GM18499 (cell line): ENCODE data around the gene SH3PXD2B.
"Not testable (repeated sequence)": the region's sequence is repeated elsewhere in the genome, so short reads cannot be mapped to it uniquely, and the experiment has no call there.

Source experiments
- ATAC-seq: cut with Tn5 transposase; IDR thresholded peaks from one replicate; pipeline ENCODE4 v1.9.1; 2021; ENCODE audit warnings: moderate number of reproducible peaks; ENCODE audit not compliant: insufficient read depth, unreplicated experiment

Gene SH3PXD2B

DNA sequence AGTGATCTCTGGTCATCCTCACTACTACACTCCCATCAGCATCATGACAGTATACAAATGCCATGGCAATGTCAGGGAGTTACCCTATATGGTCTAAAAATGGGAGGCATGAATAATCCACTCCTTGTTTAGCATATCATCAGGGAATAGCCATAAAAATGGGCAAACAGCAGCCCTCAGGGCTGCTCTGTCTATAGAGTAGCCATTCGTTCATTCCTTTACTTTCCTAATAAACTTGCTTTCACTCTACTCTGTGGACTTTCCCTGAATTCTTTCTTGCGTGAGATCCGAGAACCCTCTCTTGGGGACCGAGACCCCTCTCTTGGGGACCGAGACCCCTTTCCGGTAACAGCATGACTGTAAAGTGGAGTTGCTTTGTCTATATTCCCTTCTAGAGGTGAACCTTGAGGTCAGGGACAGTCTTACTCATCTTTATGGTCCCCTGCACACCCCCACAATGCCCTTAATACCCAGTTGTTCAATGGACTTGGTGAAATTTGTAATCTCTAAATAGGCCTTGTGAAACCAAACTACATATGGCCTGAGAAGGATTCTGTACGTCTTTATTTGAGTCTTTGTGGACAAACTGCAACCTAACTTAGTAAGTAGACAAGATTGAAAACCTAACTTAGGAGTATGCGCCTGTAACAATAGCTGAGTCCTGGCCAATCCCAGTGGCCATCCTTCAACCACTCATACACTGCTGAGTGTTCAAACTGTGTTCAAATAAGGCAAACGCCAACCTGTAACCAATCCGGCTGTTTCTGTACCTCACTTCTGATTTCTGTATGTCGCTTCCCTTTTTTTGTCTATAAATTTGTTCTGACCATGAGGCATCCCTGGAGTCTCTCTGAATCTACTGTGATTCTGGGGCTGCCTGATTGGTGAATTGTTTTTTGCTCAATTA, 138.5 kb downstream of the SH3PXD2B start:
- no peak for ATAC-seq

DNA sequence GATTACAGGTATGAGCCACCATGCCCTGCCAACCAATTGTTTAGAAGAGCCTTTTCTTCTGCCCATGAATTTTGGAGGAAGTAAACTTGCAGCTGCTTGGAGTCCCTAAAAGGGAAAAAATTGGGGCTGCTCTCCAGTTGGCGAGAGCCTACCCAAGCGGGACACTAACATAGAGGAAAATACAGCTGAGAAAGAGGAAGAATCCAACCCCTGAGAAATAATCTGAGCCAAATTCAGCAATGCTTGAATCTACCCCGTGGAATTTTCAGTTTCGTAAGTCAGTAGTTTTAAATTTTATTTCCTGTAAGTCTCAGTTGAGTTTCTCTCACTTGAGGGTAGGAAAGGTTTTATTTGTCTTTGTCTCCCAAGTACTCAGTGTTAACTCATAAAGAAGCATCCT, 140.4 kb downstream of the SH3PXD2B start:
- ATAC-seq, result no peak

DNA sequence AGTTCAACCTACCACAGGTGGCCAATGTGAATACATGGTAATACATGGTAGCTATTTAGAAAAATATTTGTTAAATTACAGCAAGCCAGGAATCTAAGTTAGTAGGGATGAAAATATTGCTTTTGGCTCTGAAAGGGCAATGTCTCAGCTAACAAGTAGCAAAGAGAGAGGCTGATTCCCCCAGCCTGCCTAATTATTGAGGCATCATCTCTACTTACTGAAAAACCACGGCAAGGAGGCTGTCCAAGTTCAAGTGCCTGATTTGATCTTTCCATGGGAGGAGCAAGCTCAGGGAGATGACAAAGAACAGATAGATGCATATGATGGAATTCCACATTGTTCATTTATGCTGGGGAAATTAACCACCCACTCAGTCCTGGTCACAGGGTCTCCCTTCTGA, 142.0 kb downstream of the SH3PXD2B start:
- no peak for ATAC-seq

DNA sequence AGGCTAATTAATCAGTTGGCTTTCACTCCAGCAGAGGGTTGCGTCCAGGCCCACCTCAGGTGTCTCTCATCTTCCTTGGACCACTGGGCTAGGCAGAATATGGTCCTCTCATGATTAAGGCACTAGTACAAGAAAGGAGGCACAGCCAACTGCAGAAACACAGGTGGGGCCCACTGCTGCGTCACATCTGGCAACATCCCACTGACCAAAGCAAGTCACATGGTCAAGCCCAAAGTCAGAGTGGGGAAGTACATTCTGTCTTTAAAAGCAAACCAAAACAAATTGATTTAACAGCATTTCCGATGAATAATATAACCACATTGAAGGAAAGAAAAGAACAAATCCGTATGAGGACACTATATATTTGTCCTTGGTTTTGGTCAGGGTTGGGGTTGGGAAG, 142.7 kb downstream of the SH3PXD2B start:
- ATAC-seq, result no peak

DNA sequence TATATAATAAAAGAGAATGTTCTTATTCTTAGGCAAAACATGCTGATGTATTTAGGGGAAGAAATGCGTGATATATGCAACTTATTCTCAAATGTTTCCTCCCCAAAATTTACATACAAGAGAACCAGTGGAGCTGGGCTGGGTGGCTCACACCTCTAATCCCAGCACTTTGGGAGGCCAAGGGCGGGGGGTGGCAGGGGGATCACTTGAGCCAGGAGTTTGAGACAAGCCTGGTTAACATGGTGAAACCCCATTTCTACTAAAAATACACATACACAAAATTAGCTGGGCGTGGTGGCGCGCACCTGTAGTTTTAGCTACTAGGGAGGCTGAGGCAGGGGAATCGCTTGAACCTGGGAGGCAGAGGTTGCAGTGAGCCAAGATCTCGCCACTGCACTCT, 143.3 kb downstream of the SH3PXD2B start:
- no peak for ATAC-seq

DNA sequence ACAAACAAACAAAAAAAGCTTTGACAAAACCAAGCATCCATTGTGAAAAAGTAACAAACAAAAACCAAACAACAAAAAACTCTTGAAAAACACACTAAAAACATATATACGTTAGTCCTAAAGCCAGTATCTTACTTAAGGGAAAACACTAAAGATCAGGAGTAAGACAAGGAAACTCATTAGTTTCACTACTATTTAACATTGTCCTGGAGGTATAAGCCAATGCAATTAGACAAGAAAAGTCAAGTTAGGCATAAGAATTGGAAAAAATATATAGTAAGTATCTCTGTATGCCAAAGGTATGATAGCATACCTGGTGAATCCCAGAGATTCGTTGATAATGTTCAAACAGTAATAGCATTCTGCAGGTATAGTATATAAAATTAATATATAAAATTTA, 148.9 kb downstream of the SH3PXD2B start:
- no peak for ATAC-seq

DNA sequence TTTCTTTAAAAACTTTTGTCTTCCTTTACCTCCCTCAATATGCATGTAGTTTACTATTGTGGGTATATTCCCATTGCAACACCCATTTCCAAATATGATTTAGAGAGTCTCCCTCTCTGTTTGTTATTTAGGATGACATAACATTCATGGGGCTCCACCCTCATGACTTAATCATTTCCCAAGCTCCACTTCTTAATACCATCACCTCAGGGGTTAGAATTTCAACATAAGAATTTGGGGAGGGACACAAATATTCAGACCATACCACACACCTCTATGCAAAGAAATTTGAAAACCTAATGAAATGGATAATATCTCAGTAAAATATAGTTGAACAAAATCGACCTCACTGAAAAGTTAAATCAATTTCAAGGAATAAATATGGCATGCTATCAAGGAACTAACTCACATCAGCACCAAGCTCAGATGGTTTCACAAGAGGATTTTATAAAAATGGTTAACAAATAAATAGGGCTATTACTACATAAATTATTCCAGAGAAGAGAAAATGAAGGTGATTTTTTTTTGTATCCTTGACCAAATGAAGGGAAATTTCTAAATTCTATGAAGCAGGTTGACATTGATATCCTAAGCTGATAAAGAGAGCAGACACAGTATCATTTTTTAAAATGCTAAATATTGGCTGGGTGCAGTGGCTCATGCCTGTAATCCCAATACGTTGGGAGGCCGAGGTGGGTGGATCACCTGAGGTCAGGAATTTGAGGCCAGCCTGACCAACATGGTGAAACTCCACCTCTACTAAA, 150.6 kb downstream of the SH3PXD2B start:
- ATAC-seq, result no peak

DNA sequence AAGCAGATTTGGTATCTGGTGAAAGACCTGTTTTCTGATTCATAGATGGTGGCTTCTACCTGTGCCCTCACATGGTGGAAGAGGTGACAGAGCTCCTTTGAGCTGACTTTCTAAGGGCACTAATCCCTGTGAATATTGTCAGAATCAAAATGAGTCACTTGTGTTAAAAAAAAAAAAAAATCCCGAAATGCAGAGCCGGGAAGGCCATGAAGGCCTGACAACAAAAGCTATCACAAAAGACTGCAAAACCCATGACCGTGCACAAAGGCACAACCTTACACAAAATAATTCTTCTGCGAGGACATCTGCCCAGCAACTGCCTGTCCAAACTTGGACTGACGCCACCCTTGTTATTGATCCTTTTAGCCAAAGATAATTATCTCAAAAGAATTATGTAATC, 151.2 kb downstream of the SH3PXD2B start:
- ATAC-seq, result no peak

DNA sequence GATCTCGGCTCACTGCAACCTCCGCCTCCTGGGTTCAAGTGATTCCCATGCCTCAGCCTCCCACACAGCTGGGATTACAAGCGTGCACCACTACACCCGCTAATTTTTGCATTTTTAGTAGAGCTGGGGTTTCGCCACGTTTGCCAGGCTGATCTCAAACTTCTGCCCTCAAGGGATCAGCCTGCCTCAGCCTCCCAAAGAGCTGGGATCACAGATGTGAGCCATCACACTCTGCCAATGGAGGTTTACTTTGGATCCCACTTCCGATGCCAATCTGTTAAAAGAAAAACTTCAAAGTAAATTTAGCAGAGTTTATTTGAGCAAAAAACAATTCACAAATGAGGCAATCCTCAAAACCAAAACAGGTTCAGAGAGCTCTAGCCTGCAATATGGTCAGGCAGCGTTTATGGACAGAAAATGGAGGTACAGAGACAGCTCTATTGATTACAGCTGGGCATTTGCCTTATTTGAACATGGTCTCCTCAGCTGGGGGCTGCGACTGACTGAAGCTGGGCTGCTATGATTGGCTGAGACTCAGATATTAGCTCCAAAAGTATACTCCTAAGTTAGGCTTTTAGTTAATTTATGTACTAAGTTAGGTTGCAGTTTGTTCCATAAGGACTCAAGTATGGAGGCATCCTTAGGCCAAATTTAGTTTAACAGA, 152.1 kb downstream of the SH3PXD2B start:
- ATAC-seq, result no peak

DNA sequence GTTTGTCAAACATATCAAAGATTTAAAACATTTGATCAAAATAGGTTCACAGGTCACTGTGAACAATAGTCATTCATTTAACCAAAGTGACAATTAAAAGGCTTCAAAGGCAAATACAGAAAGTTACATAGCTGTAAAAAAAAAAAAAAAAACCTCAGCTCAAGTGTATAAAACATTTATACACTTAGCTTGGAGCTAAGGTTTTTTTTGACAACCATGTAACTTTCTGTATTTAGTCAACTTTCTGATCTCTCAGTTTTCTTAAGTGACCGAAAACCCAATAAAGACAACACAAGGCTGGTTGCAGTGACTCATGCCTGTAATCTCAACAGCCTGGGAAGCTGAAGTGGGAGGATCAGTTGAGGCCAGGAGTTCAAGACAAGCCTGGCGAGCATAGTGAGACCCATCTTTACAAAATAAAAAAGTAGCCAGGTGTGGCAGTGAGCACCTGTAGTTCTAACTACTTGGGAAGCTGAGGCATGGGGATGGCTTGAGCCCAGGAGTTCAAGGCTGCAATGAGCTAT, 154.3 kb downstream of the SH3PXD2B start:
- no peak for ATAC-seq

DNA sequence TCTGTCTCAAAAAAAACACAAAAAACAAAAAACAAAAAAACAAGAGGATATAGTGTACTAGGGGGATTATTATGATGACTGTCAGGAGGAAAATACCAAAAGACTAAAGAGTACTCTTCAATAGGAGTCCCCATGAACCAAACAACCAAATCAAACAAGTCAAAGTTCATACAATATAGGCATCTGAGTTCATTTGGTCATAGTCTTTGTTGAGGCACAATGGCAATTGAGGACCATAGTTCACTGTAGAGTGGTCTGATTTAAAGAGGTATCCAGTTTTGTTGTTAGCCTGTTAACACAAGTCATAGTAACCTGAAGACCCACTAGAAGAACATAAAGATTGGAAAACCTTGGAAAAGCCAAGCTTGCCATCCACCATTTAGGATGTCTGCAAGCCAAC, 159.5 kb downstream of the SH3PXD2B start:
- no peak for ATAC-seq

DNA sequence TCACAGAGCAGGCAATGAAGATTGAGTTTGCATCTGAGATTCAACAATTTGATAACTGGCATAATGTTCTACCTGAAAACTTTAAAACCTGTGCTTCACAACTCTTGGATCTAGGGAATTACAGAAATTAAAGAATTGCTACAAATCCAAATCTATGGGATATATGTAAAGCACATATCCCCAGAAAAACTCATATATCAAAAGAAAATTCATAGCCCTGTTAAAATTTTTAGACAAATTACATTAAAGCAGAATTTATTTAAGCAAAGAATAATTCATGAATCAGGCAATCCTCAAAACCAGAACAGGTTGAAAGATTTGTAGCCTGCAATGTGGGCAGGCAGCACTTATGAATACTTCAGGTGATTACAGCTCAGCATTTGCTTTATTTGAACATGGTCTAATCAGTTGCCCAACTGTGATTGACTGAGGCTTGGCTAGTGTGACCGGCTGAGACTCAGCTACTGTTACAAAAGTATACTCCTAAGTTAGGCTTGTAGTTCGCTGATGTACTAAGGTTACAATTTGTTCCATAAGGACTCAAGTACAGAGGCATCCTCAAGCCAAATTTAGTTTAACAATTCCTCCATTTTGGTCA, 160.5 kb downstream of the SH3PXD2B start:
- ATAC-seq, result no peak

DNA sequence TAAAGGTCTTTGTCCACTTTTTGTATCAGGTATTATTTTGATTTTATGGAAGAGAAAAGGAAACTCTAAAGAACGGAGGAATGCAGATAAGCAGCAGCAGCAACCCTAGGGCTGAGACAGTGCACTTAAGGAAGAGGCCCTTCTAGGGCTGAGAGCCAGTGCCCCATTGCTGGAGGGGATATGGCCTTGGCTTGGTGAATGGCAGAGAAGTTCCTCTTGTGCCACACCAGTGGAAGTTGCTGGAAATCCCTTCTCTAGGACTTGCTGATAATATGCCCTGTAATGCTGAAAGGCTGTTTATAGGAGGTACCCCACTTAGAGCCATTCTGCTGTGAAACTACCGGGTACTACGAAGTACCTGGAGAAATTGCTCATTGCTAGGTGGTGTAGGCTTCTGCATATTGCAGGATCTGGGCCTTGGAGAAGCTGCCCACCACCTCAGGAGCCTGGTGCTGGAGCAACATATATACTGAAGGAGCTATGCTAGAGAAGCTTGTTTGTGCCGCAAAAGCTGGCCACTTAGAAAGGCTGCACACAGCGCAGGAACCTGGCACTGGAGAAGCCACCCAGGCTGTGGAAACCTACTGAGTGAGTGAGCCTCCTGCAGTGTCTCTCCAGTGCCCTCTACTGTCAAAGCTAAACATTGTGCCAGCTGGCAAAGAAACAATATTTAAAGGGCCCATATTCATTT, 161.1 kb downstream of the SH3PXD2B start:
- ATAC-seq, result peak; percentile 73

DNA sequence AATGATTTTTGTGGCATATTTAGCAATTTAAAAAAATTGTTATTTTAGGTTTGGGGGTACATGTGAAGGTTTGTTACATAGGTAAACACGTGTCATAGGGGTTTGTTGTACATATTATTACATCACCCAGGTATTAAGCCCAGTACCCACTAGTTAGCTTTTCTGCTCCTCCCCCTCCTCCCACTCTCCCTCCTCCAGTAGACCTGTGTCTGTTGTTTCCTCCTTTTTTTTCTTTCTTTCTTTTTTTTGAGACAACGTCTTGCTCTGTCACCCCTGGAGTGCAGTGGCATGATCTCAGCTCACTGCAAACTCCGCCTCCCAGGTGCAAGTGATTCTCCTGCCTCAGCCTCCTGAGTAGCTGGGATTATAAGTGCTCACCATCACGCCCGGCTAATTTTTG, 162.5 kb downstream of the SH3PXD2B start:
- ATAC-seq, result not testable (repeated sequence)

DNA sequence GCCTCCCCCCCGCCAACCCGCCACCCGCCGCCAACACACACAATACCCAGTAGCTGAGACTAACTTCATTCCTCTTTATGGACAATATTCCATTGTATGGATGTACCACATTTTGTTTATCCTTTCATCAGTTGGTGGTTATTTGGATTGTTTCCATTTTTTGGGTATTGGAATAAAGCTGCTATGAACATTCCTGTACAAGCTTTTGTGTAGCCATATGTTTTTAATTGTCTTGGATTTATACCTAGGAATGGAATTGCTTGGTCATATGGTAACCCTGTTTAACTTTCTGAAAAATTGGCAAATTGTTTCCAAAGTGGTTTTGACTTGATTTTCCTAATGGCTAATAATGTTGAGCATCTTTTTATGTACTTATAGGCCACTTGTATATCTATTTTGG, 165.9 kb downstream of the SH3PXD2B start:
- ATAC-seq, result no peak

DNA sequence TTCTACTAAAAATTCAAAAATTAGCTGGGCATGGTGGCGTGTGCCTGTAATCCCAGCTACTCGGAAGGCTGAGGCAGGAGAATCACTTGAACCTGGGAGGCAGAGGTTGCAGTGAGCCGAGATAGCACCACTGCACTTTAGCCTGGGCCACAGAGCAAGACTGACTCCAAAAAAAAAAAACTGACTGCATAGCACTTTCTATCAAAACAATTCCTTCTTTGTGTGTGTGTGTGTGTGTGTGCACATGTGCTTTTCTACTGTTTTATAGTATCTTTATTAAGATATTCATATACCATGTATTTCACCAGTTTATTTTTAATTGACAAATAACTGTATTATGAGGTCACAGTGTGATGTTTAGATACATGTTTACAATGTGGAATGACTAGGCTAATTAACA, 167.2 kb downstream of the SH3PXD2B start:
- not testable (repeated sequence) for ATAC-seq

DNA sequence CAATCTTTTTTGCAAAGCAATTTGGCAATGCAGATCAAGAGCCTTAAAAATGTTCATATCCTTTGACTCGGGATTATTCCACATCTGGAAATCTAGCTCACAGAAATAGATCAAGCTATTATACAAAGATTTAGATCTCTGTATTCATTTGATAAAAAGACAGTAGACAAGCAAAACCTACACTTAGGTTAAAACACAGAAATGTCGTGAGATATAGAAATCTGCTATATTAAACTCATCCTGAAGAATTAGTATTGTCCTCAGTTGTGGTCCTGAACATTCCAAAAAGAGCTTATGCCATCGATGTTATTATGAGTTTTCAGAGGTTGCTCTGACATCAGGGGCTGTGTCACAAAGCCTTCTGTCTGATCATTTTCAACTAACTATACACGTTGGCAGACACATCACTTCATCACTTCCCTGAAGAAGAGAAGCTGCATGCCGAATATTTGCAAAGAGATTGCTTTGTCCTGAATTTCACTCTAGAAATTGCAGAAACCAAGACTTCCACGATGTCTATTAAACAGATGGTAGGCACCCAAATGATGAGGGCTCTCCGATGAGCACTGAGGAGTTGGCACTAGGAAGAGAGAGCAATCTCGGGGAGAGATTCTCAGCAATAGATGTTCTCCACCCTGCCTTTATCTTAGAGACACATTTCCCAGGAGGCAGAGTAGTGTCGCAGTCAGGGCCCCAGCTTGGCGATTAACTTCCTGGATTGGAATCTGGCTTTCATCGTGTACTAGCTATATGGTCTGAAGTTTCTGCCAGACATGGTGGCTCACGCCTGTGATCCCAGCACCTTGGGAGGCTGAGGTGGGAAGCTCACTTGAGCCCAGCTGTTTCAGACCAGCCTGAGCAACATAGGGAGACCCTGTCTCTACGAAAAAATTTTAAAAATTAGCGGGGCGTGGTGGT, 168.8 kb downstream of the SH3PXD2B start:
- ATAC-seq, result no peak

DNA sequence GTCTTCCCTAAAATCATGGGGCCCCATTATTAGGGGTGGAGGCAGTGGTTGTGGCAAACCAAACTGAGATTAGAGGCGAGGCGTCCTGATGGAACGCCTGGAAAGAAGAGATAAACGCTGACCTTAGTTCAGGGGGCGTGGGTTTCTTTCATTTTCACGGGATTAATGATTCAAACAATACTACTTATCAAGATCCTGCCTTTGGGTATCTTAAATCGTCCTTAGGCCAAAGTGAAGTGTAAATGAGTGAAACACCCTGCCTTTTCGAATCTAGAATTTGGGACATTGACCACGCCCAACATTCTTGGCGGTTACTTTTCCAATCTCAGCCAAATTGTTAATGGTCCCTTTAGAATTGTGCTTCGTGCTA, 169.7 kb downstream of the SH3PXD2B start:
- ATAC-seq, result no peak
